Measurements from ENCODE around the gene GBE1.

DNA sequence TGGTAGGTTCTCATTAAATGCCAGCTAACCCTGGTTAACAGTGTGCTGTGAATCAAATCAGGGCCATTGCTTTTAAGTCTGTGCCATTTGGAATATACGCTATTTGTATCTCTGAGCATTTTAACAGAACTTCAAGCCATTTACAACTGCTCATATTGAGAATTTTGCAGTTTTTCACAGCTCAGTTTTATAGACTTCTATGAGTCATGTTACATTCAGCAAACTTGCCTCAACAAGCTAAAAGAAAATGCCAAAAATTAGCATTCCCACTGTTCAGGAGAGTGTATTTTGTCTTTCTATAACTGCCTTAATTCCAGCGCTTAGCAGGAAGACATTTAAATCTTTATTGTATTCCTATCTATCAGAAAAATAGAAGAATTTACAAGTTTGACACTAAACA, 196.4 kb downstream of the GBE1 start:
- TF ChIP-seq, protein P1, sequence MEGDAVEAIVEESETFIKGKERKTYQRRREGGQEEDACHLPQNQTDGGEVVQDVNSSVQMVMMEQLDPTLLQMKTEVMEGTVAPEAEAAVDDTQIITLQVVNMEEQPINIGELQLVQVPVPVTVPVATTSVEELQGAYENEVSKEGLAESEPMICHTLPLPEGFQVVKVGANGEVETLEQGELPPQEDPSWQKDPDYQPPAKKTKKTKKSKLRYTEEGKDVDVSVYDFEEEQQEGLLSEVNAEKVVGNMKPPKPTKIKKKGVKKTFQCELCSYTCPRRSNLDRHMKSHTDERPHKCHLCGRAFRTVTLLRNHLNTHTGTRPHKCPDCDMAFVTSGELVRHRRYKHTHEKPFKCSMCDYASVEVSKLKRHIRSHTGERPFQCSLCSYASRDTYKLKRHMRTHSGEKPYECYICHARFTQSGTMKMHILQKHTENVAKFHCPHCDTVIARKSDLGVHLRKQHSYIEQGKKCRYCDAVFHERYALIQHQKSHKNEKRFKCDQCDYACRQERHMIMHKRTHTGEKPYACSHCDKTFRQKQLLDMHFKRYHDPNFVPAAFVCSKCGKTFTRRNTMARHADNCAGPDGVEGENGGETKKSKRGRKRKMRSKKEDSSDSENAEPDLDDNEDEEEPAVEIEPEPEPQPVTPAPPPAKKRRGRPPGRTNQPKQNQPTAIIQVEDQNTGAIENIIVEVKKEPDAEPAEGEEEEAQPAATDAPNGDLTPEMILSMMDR (conservative IDR thresholded peaks at IDR 0.05; ENCODE audit: low read length), result no peak
- TF ChIP-seq EZH2phosphoT487 (IDR thresholded peaks at IDR 0.05; ENCODE audit: borderline replicate concordance), result no peak

All from Loucy (cell line).